IPS DF 19.7 (cell line): Measurements from ENCODE around the gene KLK4.

Experiments
- DNase-seq: peaks from one replicate; pipeline ENCODE4 v3.0.0-alpha.2; 2013; ENCODE audit warnings: low read depth, low spot score

Gene KLK4

GRCh38 chr19:50880241-50880640, 31.0 kb downstream of the KLK4 start:
- DNase-seq, result no peak

- no peak for DNase-seq
Measured at GRCh38 chr19:50878851-50879250, 32.3 kb downstream of the KLK4 start.

- DNase-seq, result no peak
Measured at GRCh38 chr19:50877338-50877737, 33.9 kb downstream of the KLK4 start.

- no peak for DNase-seq
Measured at GRCh38 chr19:50876456-50876855, 34.7 kb downstream of the KLK4 start.

GRCh38 chr19:50875795-50876422, 35.3 kb downstream of the KLK4 start:
- DNase-seq, result no peak

- no peak for DNase-seq
Measured at GRCh38 chr19:50874211-50874610, 37.0 kb downstream of the KLK4 start.

GRCh38 chr19:50873056-50873455, 38.1 kb downstream of the KLK4 start, which contains the start of gene KLK2:
KLK2 (plus strand) TSS chr19:50873439; CDS start chr19:50873474, 35 bp downstream.
- no peak for DNase-seq

GRCh38 chr19:50870417-50871089, 40.6 kb downstream of the KLK4 start:
- no peak for DNase-seq

- DNase-seq, result no peak
Measured at GRCh38 chr19:50869479-50869878, 41.7 kb downstream of the KLK4 start.

- DNase-seq, result no peak
Measured at GRCh38 chr19:50861496-50862286, 49.5 kb downstream of the KLK4 start.

GRCh38 chr19:50861010-50861409, 50.2 kb downstream of the KLK4 start:
- no peak for DNase-seq

GRCh38 chr19:50859849-50860248, 51.3 kb downstream of the KLK4 start:
- DNase-seq, result no peak

- DNase-seq, result no peak
Measured at GRCh38 chr19:50858886-50859285, 52.3 kb downstream of the KLK4 start.

- no peak for DNase-seq
Measured at GRCh38 chr19:50857366-50857765, 53.8 kb downstream of the KLK4 start.
